AG04449 (cell line): ENCODE data around the gene NF1.

Source experiments
- CTCF ChIA-PET: fragments of 350-600 bp; formaldehyde crosslinking; extraction: SDS; loops from one replicate; lab custom pipeline; 2021; ENCODE audit warnings: antibody characterized with exemption; lab: Yijun Ruan, JAX
- POLR2A ChIA-PET: fragments of 400-600, 350-600 bp; formaldehyde crosslinking; extraction: SDS; loops from one replicate; lab custom pipeline; 2020; ENCODE audit warnings: antibody characterized with exemption, inconsistent platforms; lab: Yijun Ruan, JAX
- DNase-seq: peaks from one replicate; pipeline ENCODE4 v3.0.0-alpha.2; 2010; ENCODE audit warnings: low read depth, low spot score
- H3K4me3 ChIP-seq: 2 replicates; pipeline ENCODE4 v1.5.1; 2011; ENCODE audit warnings: low read depth, mild to moderate bottlenecking, control low read depth, low read length
- TF ChIP-seq, protein P1 (sequence below): IDR thresholded peaks from one replicate; pipeline ENCODE4 v1.5.1; 2011; ENCODE audit warnings: mild to moderate bottlenecking, moderate library complexity, low read length, control low read depth, inconsistent platforms; ENCODE audit not compliant: insufficient read depth; ENCODE audit errors: missing control alignments

The NF1 gene

DNA sequence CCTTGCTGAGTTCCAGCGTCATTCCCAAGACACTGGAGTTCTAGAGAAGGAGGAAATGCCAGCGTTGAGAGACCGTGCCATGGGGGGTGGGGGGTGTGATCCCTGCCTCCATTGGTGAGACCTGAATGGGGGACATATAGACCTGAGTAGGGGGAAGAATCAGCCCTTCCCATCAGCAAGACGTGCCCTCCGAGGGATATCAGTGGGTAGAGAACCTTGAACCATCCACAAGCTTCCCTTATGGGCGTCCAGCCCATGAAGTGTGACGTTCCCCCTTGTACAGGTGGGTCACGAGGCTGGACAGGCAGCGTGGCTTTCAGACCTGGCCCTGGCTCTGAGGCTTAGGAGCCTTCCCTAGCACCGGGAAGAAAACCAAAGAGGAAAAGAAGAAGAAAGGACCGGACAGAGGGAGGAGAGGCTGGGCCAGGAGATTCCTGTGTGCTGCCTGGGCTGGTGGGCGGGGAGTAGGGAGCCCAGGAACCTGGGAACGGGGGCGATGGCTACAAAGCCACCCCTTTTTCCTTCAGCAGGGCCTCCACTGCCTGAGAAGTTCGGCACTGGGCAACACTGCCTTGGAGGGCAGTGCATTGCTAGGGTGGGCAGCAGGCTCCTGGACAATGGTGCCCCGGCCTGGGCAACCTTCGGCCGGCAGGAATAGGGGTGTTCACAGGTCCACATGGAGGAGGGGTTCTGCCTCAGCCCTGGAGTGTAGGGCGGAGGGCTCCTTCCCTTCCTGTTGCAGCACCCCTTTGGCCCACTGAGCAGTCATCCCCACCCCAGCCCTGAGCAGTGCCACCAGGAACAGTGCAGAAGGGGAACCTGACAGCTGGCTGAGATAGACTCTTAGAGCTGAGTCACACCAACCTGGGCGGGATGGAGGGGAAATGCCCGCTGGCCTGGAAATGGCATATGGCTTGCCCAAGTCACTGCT lies 303.9 kb downstream of the NF1 start:
- ChIA-PET POLR2A (no interaction called here), CTCF (interaction anchor here (1.1 kb wide), 1 partner anchor 9 kb away, joined by 3 read pairs; no protein-coding TSS in a partner anchor)
- H3K4me3 ChIP-seq = no peak overlapping the region
- no peak for DNase-seq
- TF ChIP-seq, protein P1, sequence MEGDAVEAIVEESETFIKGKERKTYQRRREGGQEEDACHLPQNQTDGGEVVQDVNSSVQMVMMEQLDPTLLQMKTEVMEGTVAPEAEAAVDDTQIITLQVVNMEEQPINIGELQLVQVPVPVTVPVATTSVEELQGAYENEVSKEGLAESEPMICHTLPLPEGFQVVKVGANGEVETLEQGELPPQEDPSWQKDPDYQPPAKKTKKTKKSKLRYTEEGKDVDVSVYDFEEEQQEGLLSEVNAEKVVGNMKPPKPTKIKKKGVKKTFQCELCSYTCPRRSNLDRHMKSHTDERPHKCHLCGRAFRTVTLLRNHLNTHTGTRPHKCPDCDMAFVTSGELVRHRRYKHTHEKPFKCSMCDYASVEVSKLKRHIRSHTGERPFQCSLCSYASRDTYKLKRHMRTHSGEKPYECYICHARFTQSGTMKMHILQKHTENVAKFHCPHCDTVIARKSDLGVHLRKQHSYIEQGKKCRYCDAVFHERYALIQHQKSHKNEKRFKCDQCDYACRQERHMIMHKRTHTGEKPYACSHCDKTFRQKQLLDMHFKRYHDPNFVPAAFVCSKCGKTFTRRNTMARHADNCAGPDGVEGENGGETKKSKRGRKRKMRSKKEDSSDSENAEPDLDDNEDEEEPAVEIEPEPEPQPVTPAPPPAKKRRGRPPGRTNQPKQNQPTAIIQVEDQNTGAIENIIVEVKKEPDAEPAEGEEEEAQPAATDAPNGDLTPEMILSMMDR = no peak

DNA sequence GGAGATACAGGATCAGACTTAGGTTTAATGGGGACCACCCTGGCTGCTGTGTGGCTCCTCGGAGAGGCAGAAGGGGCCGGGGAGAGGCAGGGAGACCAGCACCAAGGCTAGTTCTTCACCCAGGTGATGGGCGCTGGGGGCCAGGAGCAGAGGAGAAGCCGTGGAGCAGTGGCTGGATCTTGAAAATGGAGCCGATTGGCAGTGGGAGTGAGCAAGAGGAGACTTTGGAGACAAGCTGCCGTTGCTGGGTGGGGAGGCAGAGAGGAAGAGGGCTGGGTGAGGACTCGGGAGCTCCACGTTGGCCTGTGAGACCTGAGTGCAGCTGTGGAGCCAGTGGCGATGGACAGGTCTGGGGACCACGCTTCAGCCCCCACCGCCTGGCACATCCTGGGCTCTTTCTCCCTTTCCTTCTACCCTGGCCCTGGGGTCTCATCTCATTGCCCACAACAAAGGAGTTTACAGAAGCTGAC lies 305.7 kb downstream of the NF1 start:
- no peak for DNase-seq
- ChIA-PET CTCF (interaction anchor here (0.8 to 1.8 kb wide), 2 partner anchors 11 to 14 kb away, joined by 4 to 5 read pairs; no protein-coding TSS in a partner anchor), POLR2A (no interaction called here)
- TF ChIP-seq, protein P1 = no peak
- H3K4me3 ChIP-seq = no peak overlapping the region

DNA sequence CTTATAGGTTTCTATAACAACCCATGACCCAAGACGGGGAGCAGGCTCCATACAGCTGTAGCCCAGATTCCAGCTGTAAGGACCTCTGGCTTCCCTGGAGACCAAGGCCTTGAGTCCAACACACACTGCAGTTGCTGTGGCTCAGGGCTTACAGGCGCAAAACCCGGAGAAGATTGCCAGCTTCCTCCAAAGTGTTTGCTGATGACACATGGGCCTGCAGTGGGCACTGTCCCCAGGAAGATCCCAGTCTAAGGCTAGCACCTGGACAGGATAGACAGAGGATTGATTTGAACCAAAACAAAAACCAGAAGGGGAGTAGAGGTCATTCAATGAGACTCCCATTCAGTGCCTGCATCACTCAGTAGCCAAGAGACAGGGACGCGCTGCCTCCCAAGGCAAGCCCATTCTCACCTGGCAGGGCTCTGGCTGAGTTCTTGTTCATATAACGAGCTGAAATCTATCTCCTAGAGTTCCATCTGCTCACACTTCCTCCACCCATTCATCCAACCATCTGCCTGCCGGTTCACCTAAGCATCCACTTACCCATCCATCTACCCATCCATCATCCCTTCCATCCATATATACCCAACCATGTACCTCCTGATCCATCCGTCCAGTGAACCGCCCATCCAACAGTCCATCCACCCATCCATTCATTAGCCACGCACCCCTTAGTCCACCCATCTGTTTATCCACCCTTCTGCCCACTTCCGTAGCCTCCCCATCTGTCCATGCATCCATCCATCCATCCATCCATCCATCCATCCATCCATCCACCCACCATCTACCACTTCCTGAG lies 306.9 kb downstream of the NF1 start:
- H3K4me3 ChIP-seq = no peak overlapping the region
- TF ChIP-seq, protein P1 = no peak
- ChIA-PET CTCF (interaction anchor here (0.5 to 1.8 kb wide), 3 partner anchors 12 to 544 kb away, joined by 3 to 5 read pairs (median 3); partner anchors contain the start of gene UTP6), POLR2A (no interaction called here)
- DNase-seq = no peak

DNA sequence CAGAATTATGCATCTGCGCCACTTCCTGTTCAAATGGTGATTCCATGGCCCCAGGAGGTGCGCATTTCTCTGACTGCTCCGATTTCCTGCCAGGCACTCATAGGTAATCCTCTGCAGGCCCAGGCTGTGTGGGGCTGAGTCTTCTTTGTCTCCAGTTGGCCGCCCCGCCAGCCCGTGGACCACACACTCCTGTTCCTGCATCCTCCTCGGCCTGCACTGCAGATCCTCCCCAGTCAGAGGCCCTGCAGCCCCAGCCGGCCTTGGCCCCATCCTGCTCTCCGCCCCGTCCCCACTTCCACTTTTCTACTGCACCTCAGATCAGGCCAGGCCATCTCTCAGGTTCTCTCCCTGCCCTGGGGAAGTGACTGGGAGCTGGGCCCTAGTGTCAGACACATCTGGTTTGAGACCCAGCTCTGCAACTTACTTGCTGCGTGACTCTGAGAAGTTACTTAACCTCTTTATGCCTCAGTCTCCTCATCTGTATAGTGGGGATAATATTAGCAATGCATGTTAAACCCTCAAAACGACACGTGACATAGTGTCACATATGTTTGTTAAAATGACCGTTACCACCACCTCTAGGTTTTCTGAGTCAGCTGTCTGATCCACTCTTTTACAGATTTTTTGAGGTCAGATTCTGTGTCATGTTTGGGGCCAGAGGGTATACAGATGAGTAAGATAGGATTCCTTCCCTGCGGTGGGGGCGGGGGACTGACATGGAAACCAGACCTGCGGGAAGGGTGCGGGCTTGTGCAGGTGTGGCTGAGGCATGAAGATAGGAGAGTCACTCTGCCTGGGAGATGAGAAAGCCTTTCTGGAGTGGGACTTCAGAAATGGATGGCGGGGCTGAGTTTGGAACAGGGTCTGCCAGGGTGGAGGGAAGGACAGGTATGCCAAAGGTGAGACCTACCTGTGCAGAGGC lies 309.5 kb downstream of the NF1 start:
- TF ChIP-seq, protein P1 = no peak
- DNase-seq = no peak
- ChIA-PET POLR2A (no interaction called here), CTCF (interaction anchor here (0.6 to 1.7 kb wide), 2 partner anchors 15 to 114 kb away, joined by 4 to 8 read pairs; no protein-coding TSS in a partner anchor)
- no peak overlapping the region for H3K4me3 ChIP-seq

DNA sequence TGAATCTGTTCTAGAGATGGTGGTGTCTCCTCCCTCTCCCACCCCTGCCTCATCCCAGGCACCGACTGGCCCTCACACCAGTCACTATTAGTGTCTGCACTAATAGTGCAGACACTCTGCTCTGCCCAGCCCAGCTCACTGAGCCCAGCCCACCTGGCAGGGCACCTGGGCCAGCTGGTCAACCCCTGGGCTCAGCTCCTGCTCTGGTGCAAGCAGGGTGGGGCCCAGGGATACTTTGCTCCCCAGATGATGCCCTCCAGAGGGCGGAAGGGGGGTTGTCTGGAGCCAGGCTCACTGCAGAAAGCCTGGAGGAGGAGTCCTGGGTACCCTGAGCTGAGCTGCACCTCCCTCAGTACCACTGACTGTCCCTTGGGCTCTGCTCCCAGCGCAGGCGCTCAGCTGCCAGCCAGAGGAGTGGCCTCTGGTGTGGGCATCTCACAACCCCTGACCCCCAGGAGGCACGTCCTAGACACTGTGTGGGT lies 311.2 kb downstream of the NF1 start:
- ChIA-PET POLR2A (no interaction called here), CTCF (interaction anchor here (1.7 kb wide), 1 partner anchor 17 kb away, joined by 8 read pairs; no protein-coding TSS in a partner anchor)
- DNase-seq = no peak
- TF ChIP-seq, protein P1 = no peak
- no peak overlapping the region for H3K4me3 ChIP-seq
